GM15510 (cell line): ENCODE measurements around the gene GAREM1.

Source experiments
- POLR2A ChIP-seq: IDR thresholded peaks from 3 replicates; pipeline ENCODE4 v1.6.1; 2011; ENCODE audit warnings: borderline replicate concordance; ENCODE audit not compliant: insufficient read length; ENCODE audit errors: extremely low read depth

Gene GAREM1

DNA sequence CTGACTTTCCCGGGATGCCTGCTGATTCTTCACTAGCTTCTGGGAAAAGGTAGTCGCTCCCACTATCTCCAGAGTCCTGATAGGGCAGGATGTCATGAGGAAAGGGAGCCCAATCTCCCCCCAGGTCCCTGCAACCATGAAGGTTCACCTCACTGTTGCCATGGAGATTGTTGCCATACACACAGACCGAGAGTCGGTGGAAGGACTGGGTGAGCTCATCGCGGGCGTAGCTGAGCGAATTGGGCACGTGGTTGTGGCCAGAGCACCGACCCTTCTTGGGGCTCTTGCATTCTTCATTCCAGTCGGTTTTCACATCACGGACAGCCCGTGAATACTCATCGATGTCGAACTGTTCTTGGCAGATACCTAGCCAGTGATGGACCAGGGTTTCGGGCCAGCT is 183.4 kb downstream of the GAREM1 start:
- no peak for TF ChIP-seq POLR2A

DNA sequence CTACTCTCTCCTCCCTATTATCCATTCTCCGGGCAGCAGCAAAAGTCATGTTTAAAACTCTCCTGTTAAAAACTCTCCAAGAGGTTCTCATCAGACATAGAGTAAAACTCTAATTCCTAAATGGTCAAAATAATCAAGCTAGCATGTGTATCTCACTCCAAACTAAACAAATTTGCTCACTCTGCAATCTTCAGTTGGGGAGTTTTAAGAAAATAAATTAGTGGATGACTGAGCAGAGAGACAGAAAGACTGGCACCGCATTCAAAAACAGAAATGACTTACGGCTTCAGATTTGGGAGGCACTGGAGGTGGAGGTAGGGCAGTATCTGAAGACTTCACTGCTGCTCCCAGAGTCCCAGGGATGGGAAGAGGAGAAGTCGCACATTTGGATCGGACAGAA is 183.9 kb downstream of the GAREM1 start:
- no peak for TF ChIP-seq POLR2A

DNA sequence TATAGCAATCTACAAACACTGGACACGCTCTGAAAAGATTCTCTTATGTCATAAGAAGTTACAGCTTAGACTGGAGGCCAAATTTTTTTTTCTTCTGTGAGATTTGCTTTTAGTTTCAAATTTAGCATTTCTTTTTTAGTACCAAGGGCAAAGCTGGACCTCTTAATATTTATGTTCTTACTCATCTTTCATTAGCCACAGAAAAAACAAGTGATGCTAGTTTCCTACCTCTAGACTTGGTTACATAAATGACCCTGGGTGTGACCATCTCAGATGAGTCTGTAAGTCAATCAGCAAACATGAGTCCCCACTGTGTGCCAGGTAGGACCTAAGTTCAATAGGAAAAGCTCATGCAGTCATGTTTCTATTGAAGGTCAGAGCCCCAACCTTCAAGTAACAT is 186.4 kb downstream of the GAREM1 start:
- no peak for TF ChIP-seq POLR2A

DNA sequence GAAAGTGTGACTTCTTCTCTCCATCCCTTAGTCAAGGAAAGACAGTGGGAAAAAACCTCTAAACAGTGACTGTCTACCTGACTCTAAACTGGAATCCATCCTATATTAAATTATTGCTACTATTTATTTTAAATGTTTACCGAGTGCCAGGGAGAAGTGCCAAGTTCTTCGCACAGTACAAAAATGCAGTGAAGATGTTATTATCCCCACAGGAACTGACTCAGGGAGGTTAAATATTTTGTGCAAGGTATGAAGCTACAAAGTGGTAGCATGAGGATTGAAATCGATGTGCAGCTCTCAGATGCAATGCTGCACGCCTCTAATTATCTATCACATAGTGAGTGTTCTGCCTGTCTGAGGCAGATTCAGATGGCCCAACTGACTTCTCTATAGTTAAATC is 189.8 kb downstream of the GAREM1 start:
- no peak for TF ChIP-seq POLR2A

DNA sequence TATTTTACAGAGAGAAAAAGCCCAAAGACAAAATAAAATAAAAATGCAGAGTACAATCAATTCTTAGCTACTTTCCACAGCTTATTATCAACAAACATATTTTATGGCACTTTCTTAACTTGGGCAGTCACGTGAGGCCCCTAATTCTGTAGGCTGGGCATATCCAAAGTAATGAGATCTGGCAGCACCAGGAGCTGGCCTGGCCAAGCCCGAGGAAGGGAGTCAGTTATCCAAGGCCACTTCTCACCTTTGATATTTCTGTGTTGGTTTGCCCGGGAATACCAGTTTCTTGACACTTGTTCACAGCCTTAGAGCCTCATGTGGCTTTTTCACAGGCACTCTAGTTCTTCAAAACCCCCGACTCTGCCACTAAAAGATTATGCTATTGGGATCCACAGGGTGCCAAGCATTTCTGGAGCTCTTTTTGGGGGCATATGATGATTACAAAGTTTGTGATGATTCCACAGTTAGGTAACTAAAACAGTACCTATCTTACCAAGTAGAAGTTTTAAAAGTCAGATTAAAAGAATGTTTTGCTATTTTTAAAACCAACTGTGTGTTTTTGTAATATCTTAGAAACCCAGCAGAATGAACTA is 190.4 kb downstream of the GAREM1 start:
- TF ChIP-seq POLR2A: no peak

DNA sequence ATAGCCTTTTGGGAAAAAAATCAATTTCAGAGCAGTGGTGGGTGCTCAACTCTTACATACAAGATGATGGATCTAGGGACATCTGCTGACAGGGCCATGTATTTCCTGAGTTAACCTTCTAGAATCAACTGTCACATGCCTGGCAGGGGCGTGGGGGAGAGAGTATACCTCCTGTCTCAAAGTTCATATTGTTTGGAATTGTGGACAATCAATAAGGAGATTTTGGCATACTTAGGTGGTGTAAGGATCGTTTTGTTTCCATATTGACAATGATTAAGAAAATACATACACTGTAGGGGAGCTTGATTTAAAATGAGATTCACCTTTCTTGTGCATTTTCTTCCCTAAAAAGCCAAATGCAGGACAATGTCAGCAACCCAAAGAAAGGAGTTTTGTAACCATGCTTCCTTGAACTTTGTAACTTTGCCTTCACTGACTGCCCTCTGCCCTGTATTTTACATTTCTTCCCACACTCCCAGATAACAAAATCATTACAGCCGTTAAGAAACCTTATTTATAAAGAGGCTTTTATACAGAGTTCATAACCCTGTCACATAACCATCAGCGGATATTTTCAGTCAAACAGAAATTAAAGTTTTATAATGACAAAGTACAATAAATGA is 192.4 kb downstream of the GAREM1 start:
- TF ChIP-seq POLR2A: no peak

DNA sequence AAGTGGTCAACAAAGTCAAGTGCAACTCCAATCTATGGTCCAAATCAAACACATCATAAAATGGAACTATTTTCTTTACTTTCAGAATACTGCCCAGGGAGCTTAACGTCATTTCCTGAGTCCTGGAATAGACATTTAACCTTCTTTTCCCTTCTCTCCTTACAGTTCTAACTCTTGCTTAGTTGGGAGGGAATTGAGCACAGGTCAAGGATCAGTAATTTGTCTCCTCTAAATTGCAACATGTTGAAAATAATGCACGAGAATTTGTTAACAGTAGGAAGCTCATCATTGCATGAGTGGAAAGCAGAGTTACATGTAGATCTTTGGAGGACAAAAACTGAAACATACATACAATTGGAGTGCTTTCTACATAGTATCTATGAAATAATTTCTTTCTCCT is 193.1 kb downstream of the GAREM1 start:
- no peak for TF ChIP-seq POLR2A

DNA sequence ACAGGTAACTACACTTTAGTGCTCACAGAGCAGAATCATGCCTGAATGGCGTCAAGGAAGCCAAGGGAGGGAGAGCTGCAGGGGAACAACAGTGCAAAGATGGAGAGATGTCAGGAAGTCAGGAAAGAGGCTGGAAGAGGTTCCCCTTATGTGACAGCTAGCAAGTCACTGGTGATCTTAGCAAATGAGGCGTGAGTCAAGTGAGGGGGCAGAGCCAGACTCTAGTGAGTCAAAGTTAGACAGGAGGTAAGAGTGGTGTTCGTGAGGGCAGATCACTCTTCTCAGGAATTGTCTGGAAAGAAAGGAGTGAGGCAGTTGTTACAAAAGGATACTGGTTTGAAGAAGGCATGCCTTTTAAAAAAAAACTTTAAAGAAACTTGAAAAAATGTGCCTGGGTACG is 193.8 kb downstream of the GAREM1 start:
- no peak for TF ChIP-seq POLR2A

DNA sequence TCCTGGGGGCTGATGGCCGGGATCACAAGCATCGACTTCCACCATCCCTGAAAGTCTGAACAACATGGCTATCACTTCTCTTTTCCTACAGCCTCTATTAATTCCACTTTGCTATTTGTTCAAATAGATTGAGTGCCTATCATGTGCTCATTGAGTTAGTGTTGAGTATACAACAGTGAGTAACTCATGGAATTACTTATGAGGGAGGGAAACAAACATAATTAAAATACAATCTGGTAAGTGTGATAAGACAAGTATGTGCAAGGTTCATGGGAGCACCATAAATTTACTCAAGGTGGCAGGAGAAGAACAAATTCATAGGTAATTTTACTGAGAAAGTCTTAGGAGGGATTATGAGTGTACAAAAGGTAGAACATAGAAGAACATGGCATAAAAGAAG is 194.4 kb downstream of the GAREM1 start:
- no peak for TF ChIP-seq POLR2A

DNA sequence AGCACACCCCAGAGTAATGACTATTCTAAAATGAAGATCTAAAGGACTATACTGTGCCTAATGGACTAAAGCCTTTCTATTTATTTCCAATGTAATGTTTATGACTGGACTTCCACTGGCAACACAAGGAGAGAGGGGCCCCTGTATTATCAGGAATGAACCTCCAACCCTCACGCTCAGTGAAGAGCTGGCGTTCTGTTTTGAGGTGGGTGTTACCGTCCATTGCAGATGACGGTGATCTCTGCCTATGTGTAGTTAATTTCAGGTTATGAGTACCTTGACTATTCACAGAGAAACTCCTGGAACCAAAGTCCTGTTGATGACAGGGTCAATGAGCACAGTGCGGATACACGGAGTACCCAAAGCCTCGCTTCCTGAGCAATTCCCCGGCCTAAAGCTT is 195.5 kb downstream of the GAREM1 start:
- no peak for TF ChIP-seq POLR2A

DNA sequence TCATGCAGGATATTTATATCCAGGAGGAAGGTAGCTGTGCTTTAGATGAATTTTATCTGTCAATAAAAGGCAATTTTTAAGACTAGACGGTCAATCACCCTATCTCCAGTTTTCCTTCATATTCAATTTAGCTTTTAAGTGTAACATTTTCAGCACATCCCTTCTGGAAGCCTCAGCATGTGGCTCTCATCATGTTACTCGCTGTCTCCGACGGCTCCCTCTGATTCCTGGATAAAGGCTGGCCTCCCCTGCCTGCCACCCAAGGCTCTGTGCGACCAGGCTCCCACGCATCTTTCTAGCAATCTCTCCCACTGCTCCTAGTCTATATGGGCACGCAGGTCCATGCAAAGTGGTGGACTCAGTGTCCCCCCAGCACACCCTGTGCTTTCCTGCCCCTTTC is 196.4 kb downstream of the GAREM1 start:
- no peak for TF ChIP-seq POLR2A

DNA sequence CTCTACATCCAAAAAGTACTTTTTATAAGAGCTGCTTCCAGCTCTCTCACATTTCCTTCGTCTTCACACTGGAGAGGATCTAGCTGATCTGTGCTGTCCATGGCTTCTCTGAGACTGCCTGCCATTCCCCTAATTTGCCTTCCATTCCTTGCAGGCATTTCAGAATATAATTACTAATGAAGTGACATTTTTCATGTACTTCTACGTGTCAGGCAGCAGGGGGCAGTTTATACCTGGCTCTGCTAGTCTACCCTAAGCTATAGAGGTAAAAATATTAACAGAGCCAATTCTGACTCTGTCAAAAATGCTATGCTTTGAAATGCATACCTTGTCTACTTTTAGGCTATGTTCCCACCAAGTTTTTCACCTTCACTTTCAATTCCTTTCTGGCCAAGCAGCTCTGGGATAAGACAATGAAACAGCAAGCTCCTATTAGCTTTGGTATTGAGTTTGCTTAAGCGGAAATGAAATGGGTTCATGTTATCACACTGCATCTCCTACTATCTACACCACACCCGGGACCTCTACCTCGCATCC is 198.9 kb downstream of the GAREM1 start:
- TF ChIP-seq POLR2A: no peak

DNA sequence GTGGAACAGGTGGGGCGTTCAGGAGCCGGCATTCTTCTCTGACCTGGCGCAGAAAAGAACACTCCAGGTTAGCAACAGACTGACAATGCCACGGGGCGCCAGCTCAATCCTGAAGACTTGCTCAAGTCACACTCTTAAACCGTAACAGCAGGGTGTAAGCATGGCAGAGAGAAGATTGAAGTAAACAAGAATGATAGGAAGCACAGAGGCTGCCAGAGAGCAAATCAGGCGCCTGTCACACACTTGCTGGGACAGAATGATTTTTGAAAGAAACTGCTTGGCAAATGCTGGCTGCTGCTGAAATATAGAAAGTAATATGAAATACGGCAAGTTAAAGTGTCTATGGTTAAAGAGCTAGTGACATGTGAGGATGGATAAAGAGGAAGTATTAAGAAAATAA is 200.3 kb downstream of the GAREM1 start:
- no peak for TF ChIP-seq POLR2A

DNA sequence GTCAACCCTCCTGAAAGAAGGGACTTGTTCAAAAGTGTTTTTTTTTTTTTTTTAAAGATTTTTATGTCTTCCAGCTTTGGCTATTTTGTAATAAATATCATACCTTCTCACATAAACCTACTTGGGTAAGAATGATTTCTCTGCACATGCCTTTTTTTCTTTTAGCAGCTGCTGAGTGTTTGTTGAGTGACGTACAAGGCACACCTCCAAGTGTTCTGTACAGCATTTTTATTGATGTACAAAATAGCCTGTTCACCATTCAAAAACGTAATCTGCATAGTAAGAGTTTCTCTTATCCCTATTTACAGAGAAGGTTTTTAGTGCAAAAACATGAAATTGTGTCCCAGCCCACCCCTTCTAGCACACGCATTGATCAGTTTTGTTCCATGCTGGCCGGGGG is 203.2 kb downstream of the GAREM1 start:
- TF ChIP-seq POLR2A: no peak

DNA sequence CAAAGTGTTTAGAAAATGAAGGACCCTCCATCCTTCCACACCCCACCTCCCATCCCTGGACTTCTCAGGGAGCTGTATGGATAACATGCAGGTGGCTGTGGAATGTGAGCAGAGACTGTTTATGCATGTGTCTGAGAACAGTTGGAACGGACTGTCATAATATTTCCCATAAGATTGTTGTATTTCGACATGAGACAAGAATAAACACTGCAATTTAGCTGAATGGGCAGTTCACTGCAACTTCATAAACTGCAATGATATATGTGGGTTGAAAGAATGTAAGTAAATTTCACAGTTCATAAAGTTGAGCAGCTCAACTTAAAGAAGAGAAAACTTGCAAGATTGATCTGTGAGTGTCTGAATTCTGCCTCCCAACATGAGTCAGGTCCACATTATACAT is 206.3 kb downstream of the GAREM1 start:
- no peak for TF ChIP-seq POLR2A

DNA sequence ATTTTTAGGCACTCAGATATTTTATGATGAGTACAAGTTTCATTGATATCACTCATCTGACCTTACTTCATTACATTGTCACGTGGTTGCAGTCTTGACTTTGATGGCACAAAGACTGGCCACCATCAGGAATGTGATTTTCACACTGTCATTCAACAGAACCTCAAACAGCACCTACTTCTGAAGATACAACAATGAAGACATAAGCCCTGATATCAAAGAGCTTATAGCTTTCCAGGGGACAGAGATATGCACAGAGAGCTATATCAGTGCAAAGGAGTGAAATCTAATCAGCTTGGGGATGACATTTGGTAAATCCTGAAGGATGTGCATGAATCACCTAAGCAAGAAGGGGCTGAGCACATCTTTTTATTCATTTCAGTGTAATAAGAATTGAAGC is 208.6 kb downstream of the GAREM1 start:
- no peak for TF ChIP-seq POLR2A
